ENCODE measurements around the gene PRKAR1B.

DNA sequence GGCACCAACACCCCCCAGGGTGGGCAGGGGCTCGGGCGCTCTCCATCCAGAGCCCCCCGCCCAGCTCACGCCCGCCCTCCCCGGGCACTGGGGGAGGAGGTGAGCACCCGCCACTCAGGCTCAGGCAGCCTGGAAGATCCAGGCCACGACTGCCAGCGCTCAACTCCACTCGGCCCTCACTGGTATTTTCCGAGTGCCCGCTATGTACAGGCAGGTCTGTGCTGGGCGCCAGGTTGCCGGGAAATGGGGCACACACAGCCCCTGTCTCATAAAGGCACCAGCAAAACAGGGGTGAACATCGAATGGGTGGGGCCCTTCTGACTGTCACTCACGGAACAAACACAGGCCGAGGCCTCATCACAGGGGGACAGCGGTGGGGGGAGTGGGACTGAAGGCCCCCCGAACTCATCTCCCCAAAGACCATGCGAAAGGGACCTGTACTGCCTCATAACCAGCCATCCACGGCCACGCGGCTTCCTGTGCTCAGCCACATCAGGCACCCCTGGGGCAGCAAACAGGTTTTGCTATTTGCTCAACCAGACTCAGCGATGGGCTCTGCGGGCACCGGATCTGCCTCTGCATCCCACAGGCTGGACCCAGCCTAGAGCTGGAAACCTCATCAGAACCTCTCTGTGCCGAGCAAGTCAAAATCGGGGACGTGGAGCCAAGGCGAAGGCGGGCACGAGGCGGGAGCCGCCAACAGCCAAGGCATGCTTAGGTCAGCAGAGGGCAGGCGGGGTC lies 99.2 kb downstream of the PRKAR1B start:
- TF ChIP-seq, protein P1, sequence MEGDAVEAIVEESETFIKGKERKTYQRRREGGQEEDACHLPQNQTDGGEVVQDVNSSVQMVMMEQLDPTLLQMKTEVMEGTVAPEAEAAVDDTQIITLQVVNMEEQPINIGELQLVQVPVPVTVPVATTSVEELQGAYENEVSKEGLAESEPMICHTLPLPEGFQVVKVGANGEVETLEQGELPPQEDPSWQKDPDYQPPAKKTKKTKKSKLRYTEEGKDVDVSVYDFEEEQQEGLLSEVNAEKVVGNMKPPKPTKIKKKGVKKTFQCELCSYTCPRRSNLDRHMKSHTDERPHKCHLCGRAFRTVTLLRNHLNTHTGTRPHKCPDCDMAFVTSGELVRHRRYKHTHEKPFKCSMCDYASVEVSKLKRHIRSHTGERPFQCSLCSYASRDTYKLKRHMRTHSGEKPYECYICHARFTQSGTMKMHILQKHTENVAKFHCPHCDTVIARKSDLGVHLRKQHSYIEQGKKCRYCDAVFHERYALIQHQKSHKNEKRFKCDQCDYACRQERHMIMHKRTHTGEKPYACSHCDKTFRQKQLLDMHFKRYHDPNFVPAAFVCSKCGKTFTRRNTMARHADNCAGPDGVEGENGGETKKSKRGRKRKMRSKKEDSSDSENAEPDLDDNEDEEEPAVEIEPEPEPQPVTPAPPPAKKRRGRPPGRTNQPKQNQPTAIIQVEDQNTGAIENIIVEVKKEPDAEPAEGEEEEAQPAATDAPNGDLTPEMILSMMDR (IDR thresholded peaks at IDR 0.05): no peak
- TF ChIP-seq EZH2 (IDR thresholded peaks at IDR 0.05) (no peak), EZH2phosphoT487 (IDR thresholded peaks at IDR 0.05) (no peak)
